K562 (cell line): Measurements from ENCODE around the gene SATB2. TPM values are rescaled to one million over a fixed set of nuclear protein-coding genes. Genes with fewer than 3 reads are reported as not detected.

ENCODE experiments used
- BACH1 ChIP-seq: fragments of 200-800 bp; sonication (Bioruptor generic); IDR thresholded peaks from 2 replicates; pipeline ENCODE4 v1.6.1; 2016; ENCODE audit warnings: missing genetic modification characterization, missing compliant biosample characterization
- BRD4 ChIP-seq: fragments of 200-600 bp; sonication (generic); IDR thresholded peaks from 2 replicates; pipeline ENCODE4 v1.6.1; 2017; ENCODE audit warnings: inconsistent platforms
- CBFA2T3 ChIP-seq: fragments of 450-650 bp; IDR thresholded peaks from 2 replicates; pipeline ENCODE4 v1.6.1; 2017
- ELK3 ChIP-seq: fragments of 450-650 bp; formaldehyde crosslinking; IDR thresholded peaks from 2 replicates; pipeline ENCODE4 v1.4.0; 2020; ENCODE audit warnings: mild to moderate bottlenecking
- HIVEP1 ChIP-seq: fragments of 250-450 bp; sonication (Bioruptor Pico); IDR thresholded peaks from 2 replicates; pipeline ENCODE4 v1.4.0; 2020; ENCODE audit warnings: mild to moderate bottlenecking
- HMG20A ChIP-seq: fragments of 450-650 bp; formaldehyde crosslinking; conservative IDR thresholded peaks from 2 replicates; pipeline ENCODE4 v1.4.0; 2020; ENCODE audit warnings: mild to moderate bottlenecking, mixed read lengths
- ID3 ChIP-seq, 2 experiments: fragments of 250-450 bp in 1 of 2; fragments of 450-650 bp in 1 of 2; sonication (Bioruptor Pico) in 1 of 2; IDR thresholded peaks; 2 replicates each; pipeline versions ENCODE4 v1.6.1 to v1.8.0; 2016 to 2021; ENCODE audit warnings: mild to moderate bottlenecking in 2 of 2, moderate library complexity in 2 of 2, missing compliant biosample characterization in 1 of 2, missing genetic modification characterization in 1 of 2
- KHSRP ChIP-seq: fragments of 450-650 bp; IDR thresholded peaks from 2 replicates; pipeline ENCODE4 v1.6.1; 2017
- NFATC3 ChIP-seq: fragments of 450-650 bp; IDR thresholded peaks from 2 replicates; pipeline ENCODE4 v1.6.1; 2017; ENCODE audit warnings: mild to moderate bottlenecking
- NFE2L1 ChIP-seq: fragments of 450-650 bp; IDR thresholded peaks from 2 replicates; pipeline ENCODE4 v1.6.1; 2016; ENCODE audit warnings: missing genetic modification characterization, low read depth, mild to moderate bottlenecking, missing compliant biosample characterization, moderate library complexity, borderline replicate concordance
- PHB2 ChIP-seq: fragments of 450-650 bp; IDR thresholded peaks from 2 replicates; pipeline ENCODE4 v1.6.1; 2017; ENCODE audit warnings: low read depth
- SRF ChIP-seq, 2 experiments: fragments of 250-450, 450-650 bp in 1 of 2; sonication (Bioruptor Pico) in 1 of 2; sonication (generic) in 1 of 2; formaldehyde crosslinking; IDR thresholded peaks; 2 replicates each; pipeline versions ENCODE4 v1.5.0 to v1.5.1; 2020 to 2022; ENCODE audit warnings: mild to moderate bottlenecking in 1 of 2, missing genetic modification reagents in 1 of 2
- TRIM28 ChIP-seq: fragments of 450-650 bp; IDR thresholded peaks from 2 replicates; pipeline ENCODE4 v1.6.1; 2017
- YBX1 ChIP-seq: fragments of 450-650 bp; IDR thresholded peaks from 2 replicates; pipeline ENCODE4 v1.7.1; 2016; ENCODE audit warnings: mild to moderate bottlenecking
- ZFX ChIP-seq: sonication (generic); formaldehyde crosslinking; IDR thresholded peaks from 2 replicates; pipeline ENCODE4 v1.8.0; 2022; ENCODE audit warnings: mild to moderate bottlenecking, missing genetic modification reagents, moderate library complexity
- ZNF133 ChIP-seq: fragments of 250-450 bp; sonication (Bioruptor Pico); IDR thresholded peaks from 2 replicates; pipeline ENCODE4 v1.4.0; 2020; ENCODE audit warnings: mild to moderate bottlenecking
- polyA plus RNA-seq, 8 experiments: library from polyadenylated mRNA; depleted of rRNA in 4 of 8; stranded (reverse) in 5 of 8; unstranded in 3 of 8; fragments of >200 nt; fragmentation: Nextera tagmentation in 2 of 8; fragmentation: Illumina TruSeq in 1 of 8; extraction: Ambion mirVana in 2 of 8; extraction: Trizol in 1 of 8; gene quantifications; 2 replicates each; pipeline versions ENCODE4 v1.2.1 to v1.2.3, GENCODE V29; 2011 to 2014; ENCODE audit warnings: inconsistent platforms in 1 of 8, missing spikeins in 1 of 8
- total RNA-seq, 7 experiments: library from RNA; depleted of rRNA in 6 of 7; stranded (reverse); fragments of >200 nt in 6 of 7; fragmentation: Illumina TruSeq in 2 of 7; extraction: Trizol in 2 of 7; gene quantifications; 2 replicates each; pipeline versions ENCODE4 v1.2.1 to v1.2.3, GENCODE V29; 2011 to 2021; ENCODE audit warnings: low replicate concordance in 1 of 7
- TF ChIP-seq, protein P1 (sequence below): sonication (generic); formaldehyde crosslinking; IDR thresholded peaks from 2 replicates; pipeline ENCODE4 v1.8.1; 2023; ENCODE audit warnings: mild to moderate bottlenecking, missing genetic modification reagents
- TF ChIP-seq, protein P2 (sequence below): fragments of 250-450 bp; sonication (Bioruptor Pico); IDR thresholded peaks from 2 replicates; pipeline ENCODE4 v1.8.0; 2022; ENCODE audit warnings: inconsistent platforms, mild to moderate bottlenecking, moderate library complexity, borderline replicate concordance
- TF ChIP-seq, protein P3 (sequence below), 3 experiments: fragments of 200-800 bp in 1 of 3; sonication (Bioruptor generic) in 1 of 3; sonication (generic) in 1 of 3; formaldehyde crosslinking in 1 of 3; IDR thresholded peaks; 2 replicates each; pipeline versions ENCODE4 v1.6.1 to v1.8.0; 2016 to 2022; ENCODE audit warnings: mild to moderate bottlenecking in 2 of 3, missing compliant biosample characterization in 2 of 3, missing genetic modification characterization in 2 of 3, missing genetic modification reagents in 1 of 3
- TF ChIP-seq, protein P4 (sequence below), 2 experiments: fragments of 450-650 bp; IDR thresholded peaks; 2 replicates each; pipeline ENCODE4 v1.6.1; 2016

Gene SATB2
- total and polyA plus RNA-seq, 9 of the 15 experiments (the other 6 are each of a cell fraction or from before 2014, with no cell fraction given): 4.5 to 34.0 (median 15.1) TPM

- TF ChIP-seq, protein P1, sequence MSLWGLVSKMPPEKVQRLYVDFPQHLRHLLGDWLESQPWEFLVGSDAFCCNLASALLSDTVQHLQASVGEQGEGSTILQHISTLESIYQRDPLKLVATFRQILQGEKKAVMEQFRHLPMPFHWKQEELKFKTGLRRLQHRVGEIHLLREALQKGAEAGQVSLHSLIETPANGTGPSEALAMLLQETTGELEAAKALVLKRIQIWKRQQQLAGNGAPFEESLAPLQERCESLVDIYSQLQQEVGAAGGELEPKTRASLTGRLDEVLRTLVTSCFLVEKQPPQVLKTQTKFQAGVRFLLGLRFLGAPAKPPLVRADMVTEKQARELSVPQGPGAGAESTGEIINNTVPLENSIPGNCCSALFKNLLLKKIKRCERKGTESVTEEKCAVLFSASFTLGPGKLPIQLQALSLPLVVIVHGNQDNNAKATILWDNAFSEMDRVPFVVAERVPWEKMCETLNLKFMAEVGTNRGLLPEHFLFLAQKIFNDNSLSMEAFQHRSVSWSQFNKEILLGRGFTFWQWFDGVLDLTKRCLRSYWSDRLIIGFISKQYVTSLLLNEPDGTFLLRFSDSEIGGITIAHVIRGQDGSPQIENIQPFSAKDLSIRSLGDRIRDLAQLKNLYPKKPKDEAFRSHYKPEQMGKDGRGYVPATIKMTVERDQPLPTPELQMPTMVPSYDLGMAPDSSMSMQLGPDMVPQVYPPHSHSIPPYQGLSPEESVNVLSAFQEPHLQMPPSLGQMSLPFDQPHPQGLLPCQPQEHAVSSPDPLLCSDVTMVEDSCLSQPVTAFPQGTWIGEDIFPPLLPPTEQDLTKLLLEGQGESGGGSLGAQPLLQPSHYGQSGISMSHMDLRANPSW: no peak
- TF ChIP-seq PHB2 (no peak), NFATC3 (no peak), TRIM28 (no peak), BRD4 (no peak), HIVEP1 (CRISPR knock-in tag) (no peak), ZFX (no peak), HMG20A (CRISPR knock-in tag) (no peak), SRF (CRISPR knock-in tag; IDR thresholded peaks at IDR 0.05) (no peak), NFE2L1 (tag) (no peak), YBX1 (no peak), CBFA2T3 (no peak), BACH1 (tag) (no peak), ID3 (CRISPR knock-in tag; IDR thresholded peaks at IDR 0.05) (no peak), ID3 (tag; IDR thresholded peaks at IDR 0.05) (no peak), ZNF133 (CRISPR knock-in tag) (no peak), ELK3 (no peak), KHSRP (no peak)
- TF ChIP-seq, protein P2, sequence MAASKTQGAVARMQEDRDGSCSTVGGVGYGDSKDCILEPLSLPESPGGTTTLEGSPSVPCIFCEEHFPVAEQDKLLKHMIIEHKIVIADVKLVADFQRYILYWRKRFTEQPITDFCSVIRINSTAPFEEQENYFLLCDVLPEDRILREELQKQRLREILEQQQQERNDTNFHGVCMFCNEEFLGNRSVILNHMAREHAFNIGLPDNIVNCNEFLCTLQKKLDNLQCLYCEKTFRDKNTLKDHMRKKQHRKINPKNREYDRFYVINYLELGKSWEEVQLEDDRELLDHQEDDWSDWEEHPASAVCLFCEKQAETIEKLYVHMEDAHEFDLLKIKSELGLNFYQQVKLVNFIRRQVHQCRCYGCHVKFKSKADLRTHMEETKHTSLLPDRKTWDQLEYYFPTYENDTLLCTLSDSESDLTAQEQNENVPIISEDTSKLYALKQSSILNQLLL (CRISPR knock-in tag): no peak
- TF ChIP-seq, protein P3, sequence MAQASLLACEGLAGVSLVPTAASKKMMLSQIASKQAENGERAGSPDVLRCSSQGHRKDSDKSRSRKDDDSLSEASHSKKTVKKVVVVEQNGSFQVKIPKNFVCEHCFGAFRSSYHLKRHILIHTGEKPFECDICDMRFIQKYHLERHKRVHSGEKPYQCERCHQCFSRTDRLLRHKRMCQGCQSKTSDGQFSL (CRISPR knock-in tag; IDR thresholded peaks at IDR 0.05): no peak
- TF ChIP-seq, protein P3 (tag; IDR thresholded peaks at IDR 0.05): peak in 1 of 2 experiments; percentile 53; a peak in 1 of 4 replicates
- TF ChIP-seq, protein P4, sequence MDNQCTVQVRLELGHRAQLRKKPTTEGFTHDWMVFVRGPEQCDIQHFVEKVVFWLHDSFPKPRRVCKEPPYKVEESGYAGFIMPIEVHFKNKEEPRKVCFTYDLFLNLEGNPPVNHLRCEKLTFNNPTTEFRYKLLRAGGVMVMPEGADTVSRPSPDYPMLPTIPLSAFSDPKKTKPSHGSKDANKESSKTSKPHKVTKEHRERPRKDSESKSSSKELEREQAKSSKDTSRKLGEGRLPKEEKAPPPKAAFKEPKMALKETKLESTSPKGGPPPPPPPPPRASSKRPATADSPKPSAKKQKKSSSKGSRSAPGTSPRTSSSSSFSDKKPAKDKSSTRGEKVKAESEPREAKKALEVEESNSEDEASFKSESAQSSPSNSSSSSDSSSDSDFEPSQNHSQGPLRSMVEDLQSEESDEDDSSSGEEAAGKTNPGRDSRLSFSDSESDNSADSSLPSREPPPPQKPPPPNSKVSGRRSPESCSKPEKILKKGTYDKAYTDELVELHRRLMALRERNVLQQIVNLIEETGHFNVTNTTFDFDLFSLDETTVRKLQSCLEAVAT (IDR thresholded peaks at IDR 0.05): peak in 1 of 2 experiments; percentile 21; a peak in 1 of 4 replicates
These were observed 468 bp upstream of the SATB2 start (continued) for GRCh38 chr2:199458009-199458805.
